Duodenal mucosa (tissue), 2 donors: ENCODE measurements around the gene PODXL2.
"Not testable (repeated sequence)": the region's sequence is repeated elsewhere in the genome, so short reads cannot be mapped to it uniquely, and the experiment has no call there.

Experiments used
- H3K27ac ChIP-seq: one replicate; pipeline ENCODE4 v1.7.0; 2013; ENCODE audit warnings: low read depth, low read length
- H3K27me3 ChIP-seq, 2 donors: one replicate each; pipeline ENCODE4 v1.7.0; 2013; ENCODE audit warnings: low read length in 2 of 2, control low read depth in 1 of 2; ENCODE audit not compliant: insufficient read depth in 2 of 2, control insufficient read depth in 1 of 2
- H3K36me3 ChIP-seq, 2 donors: one replicate each; pipeline ENCODE4 v1.7.0; 2013; ENCODE audit warnings: low read length in 2 of 2, control low read depth in 1 of 2; ENCODE audit not compliant: insufficient read depth in 2 of 2, control insufficient read depth in 1 of 2
- H3K4me1 ChIP-seq, 2 donors: one replicate each; pipeline ENCODE4 v1.7.0; 2013; ENCODE audit warnings: low read length in 2 of 2, control low read depth in 1 of 2; ENCODE audit not compliant: insufficient read depth in 2 of 2, control insufficient read depth in 1 of 2
- H3K4me3 ChIP-seq, 2 donors: one replicate each; pipeline ENCODE4 v1.7.0; 2013; ENCODE audit warnings: low read length in 2 of 2, low read depth in 1 of 2
- H3K9ac ChIP-seq, 2 donors: one replicate each; pipeline ENCODE4 v1.7.0; 2013; ENCODE audit warnings: low read length in 2 of 2, low read depth in 1 of 2
- H3K9me3 ChIP-seq, 2 donors: one replicate each; pipeline ENCODE4 v1.7.0; 2013; ENCODE audit warnings: low read length in 2 of 2, control low read depth in 1 of 2; ENCODE audit not compliant: control insufficient read depth in 1 of 2

The PODXL2 gene

DNA sequence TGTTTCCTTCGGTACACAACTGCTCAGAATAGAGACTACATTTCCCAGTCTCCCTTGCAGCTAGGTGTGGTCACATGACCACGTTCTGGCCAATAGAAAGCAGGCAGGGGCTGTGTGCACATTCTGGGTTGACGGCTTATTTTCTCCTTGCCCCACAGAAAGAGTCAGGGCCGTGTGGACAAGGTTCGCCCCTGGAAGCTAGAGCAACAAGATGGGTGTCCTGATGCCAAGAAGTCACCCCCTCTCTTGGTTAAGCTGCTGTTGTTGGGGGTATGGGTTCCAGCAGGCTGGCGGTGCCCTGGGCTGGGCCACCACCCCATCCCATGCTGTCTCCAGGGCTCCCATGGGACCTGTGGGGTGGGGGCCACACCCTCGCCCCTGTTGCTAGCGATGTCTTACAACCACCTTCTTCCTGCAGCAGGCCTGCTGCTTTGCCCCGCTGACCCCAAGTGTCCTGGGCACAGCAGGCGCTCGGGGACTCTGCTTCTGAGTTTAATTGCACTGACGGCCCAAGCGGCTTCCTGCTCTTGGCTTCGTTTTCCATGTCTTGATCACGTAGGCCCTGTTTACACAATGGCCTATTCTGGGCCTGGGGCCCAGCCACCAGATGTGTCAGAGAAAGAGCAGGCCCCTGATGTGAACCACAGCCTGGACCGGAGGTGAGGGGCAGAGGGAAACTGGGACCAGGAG, 68.7 kb downstream of the PODXL2 start:
- Histone ChIP-seq H3K4me3 (peak overlapping the region in 1 of 2 donors; percentile 21), H3K9ac (no peak overlapping the region), H3K4me1 (peaks cover 20 to 27% of the 10 kb centered on the region in 2 donors), H3K27me3 (no peaks in the 10 kb centered on the region), H3K9me3 (no peaks in the 10 kb centered on the region), H3K36me3 (peaks cover 5 to 23% of the 10 kb centered on the region in 2 donors), H3K27ac (peak overlapping the region; percentile 69)

GRCh38 chr3:127698286-127698685, 69.3 kb downstream of the PODXL2 start:
- Histone ChIP-seq H3K27ac (peak overlapping the region; percentile 67), H3K4me3 (no peak overlapping the region), H3K36me3 (peaks cover 4 to 17% of the 10 kb centered on the region in 2 donors), H3K9me3 (no peaks in the 10 kb centered on the region), H3K4me1 (peaks cover 20 to 27% of the 10 kb centered on the region in 2 donors), H3K27me3 (no peaks in the 10 kb centered on the region), H3K9ac (no peak overlapping the region)

DNA sequence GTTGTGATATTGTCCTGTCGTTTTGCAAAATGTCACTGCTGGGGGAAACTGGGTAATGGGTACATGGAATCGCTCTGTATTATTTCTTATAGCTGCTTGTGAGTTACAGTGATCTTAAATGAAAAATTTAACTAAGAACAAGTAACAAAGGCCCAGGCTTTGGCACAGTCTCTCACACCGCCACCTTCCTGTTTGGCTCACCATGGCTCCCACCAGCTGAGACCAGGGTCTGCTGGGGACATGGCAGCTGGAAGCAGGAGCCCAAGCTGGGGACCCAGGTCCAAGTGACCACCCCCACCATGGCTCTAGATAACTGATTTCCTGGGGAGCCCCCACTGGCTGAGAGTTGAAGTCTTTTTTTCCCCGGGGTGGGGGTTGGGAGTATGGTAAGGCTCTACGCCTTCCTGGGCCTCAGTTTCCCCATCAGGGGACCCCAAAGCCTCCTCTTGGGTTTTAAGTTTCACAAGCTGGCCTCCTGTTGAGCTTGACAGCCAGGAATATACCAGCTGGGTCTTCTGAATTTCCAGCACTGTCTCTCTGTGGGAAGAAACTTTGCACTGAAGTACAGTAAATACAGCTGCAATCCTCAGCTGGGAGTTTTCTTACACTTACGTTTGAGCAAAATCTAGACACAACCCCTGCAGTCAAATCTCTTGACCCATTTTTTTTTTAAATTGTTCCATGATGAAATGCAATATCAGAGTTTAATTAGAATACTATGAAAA, 69.9 kb downstream of the PODXL2 start:
- H3K36me3 ChIP-seq = peaks cover 0 to 15% of the 10 kb centered on the region in 2 donors
- peaks cover 20 to 27% of the 10 kb centered on the region in 2 donors for H3K4me1 ChIP-seq
- peak overlapping the region; percentile 67 for H3K27ac ChIP-seq
- no peaks in the 10 kb centered on the region for H3K9me3 ChIP-seq
- H3K9ac ChIP-seq = no peak overlapping the region
- H3K4me3 ChIP-seq = no peak overlapping the region
- H3K27me3 ChIP-seq = no peaks in the 10 kb centered on the region

DNA sequence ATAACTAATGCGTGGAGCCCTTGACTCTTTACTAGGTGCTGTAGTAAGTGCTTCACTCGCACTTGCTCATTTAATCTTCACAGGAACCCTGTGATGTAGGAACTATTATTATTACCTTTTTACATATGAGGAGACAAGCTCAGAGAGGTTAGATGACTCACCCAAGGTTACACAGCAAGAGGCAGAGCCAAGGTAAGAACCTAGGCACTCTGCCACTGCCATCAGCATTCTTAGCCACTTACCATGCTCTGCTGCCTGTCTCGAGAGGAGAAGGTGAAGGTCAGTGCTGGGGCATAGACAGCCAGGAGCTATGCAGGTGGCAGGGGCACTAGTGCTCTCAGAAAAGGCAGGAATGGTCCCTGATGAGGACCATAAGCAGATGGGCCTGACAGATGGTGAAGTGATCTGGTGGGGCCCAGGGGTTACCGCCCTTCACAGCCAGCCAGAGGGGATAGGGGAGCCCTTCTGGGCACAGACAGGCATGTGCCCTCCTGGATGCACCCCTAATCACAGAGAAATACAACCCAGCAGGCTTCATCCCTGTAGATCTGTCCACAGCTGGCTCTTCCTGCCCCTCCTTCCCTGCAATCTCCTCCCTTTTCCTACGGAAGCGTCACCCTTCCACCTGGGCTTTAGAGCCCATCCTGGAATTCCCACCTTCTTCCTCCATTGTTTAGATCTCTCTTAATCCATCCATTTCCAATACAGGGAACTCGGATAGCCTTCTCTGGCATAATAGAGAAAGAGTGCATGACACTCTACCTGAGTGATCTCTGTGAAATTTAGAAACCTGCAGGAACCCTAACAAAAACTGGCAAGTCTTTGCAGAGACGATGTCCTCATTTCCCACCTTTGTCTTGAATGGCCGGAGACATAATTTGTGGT, 70.7 kb downstream of the PODXL2 start:
- no peaks in the 10 kb centered on the region for H3K27me3 ChIP-seq
- no peak overlapping the region for H3K4me3 ChIP-seq
- peaks cover 20 to 27% of the 10 kb centered on the region in 2 donors for H3K4me1 ChIP-seq
- no peak overlapping the region for H3K9ac ChIP-seq
- no peaks in the 10 kb centered on the region for H3K9me3 ChIP-seq
- H3K36me3 ChIP-seq = peaks cover 0 to 15% of the 10 kb centered on the region in 2 donors
- no peak overlapping the region for H3K27ac ChIP-seq

DNA sequence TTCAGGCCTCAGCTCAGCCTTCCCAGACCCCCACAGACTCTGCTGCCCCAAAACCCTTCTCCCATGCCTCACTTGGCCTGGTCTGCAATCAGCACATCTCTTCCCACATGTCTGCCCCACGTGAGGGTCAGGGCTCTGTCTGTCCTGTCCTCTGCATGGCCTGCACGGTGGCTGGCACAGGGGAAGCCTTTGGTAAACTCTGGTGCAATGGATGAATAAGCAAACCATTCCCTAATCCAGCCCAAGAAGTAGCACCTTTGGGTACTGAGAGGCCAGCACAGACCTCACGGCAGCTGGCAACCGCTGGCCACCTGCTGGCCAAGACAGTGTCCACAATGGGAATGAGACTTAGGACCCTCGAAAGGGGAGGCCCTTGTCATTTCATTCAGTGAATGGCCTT, 71.4 kb downstream of the PODXL2 start:
- Histone ChIP-seq H3K36me3 (peaks cover 0 to 15% of the 10 kb centered on the region in 2 donors), H3K4me1 (peaks cover 20 to 27% of the 10 kb centered on the region in 2 donors), H3K4me3 (no peak overlapping the region), H3K27me3 (no peaks in the 10 kb centered on the region), H3K9ac (no peak overlapping the region), H3K27ac (no peak overlapping the region), H3K9me3 (no peaks in the 10 kb centered on the region)

DNA sequence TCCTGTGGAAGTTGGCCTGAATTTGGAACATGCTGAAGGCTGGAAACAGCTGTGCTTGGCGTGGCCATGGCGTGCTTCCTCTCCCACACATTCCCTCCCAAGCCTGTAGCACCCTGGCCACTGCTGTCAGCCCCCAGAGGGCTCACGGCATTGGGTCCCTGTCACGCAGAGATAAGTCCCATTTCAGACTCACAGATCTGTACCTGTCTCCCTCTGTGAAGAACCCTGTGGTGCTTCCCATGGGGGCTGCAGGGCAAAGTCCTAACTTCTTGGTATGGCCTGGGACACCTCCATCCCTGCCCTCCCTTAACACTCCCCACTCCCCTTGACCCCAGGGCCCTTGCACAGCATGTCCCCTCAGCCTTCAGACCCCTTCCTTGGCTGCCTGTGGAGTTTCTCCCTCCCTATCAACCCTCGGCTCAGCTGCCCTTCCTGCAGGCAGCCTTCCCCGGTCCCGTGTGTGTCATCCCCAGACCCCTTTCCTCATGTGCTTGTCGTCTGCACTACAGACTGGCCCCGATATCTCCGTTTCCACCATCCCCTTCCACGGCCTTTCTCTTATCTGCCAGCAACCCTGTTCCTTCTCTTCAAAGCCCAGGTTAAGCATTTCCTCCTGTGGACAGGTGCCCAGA, 72.4 kb downstream of the PODXL2 start:
- H3K9ac ChIP-seq = no peak overlapping the region
- no peak overlapping the region for H3K27ac ChIP-seq

GRCh38 chr3:127702151-127702578, 73.2 kb downstream of the PODXL2 start:
- no peak overlapping the region for H3K4me3 ChIP-seq
- no peaks in the 10 kb centered on the region for H3K9me3 ChIP-seq
- no peak overlapping the region for H3K9ac ChIP-seq
- H3K27ac ChIP-seq = no peak overlapping the region
- H3K36me3 ChIP-seq = peaks cover 0 to 23% of the 10 kb centered on the region in 2 donors
- peaks cover 14 to 19% of the 10 kb centered on the region in 2 donors for H3K4me1 ChIP-seq
- H3K27me3 ChIP-seq = no peaks in the 10 kb centered on the region

More for the DNA sequence above, 72.4 kb downstream of the PODXL2 start:
- no peak overlapping the region for H3K4me3 ChIP-seq
- peaks cover 0 to 23% of the 10 kb centered on the region in 2 donors for H3K36me3 ChIP-seq
- no peaks in the 10 kb centered on the region for H3K27me3 ChIP-seq
- H3K9me3 ChIP-seq = no peaks in the 10 kb centered on the region
- H3K4me1 ChIP-seq = peaks cover 20 to 27% of the 10 kb centered on the region in 2 donors

DNA sequence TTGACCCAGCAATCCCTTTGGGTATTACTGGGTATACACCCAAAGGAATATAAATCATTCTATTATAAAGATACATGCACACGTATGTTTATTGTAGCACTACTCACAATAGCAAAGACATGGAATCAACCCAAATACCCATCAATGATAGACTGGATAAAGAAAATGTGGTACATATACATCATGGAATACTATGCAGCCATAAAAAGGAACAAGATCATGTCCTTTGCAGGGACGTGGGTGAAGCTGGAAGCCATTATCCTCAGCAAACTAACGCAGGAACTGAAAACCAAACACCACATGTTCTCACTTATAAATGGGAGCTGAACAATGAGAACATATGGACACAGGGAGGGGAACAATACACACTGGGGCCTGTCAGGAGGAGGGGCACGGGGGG, 75.9 kb downstream of the PODXL2 start:
- not testable (repeated sequence) for H3K27ac ChIP-seq

GRCh38 chr3:127706312-127706711, 77.3 kb downstream of the PODXL2 start:
- Histone ChIP-seq H3K4me3 (no peak overlapping the region), H3K4me1 (no peaks in the 10 kb centered on the region), H3K9ac (no peak overlapping the region), H3K9me3 (no peaks in the 10 kb centered on the region), H3K27ac (no peak overlapping the region), H3K36me3 (peaks cover 0 to 26% of the 10 kb centered on the region in 2 donors), H3K27me3 (no peaks in the 10 kb centered on the region)

More for the DNA sequence above, 75.9 kb downstream of the PODXL2 start:
- H3K4me1 ChIP-seq, H3K9ac ChIP-seq, H3K9me3 ChIP-seq, H3K27me3 ChIP-seq, H3K4me3 ChIP-seq: not testable (repeated sequence)
- peaks cover 0 to 22% of the 10 kb centered on the region in 2 donors for H3K36me3 ChIP-seq
